Spleen (tissue), 11 donors: ENCODE measurements around the gene MARCHF10. TPM values are rescaled to one million over a fixed set of nuclear protein-coding genes. Genes with fewer than 3 reads are reported as not detected.

Source experiments
- DNase-seq: peaks from one replicate; pipeline ENCODE4 v3.0.0-alpha.2; 2020
- H3K27ac ChIP-seq, 8 donors: fragments of 200-600 bp; sonication (generic) in 7 of 8; 1 replicate in 4 of 8; 2 replicates in 4 of 8; pipeline versions ENCODE4 v1.5.0 to v1.8.0; 2016 to 2021; ENCODE audit warnings: inconsistent platforms in 4 of 8, mild to moderate bottlenecking in 4 of 8, moderate library complexity in 1 of 8
- H3K27me3 ChIP-seq, 7 donors: fragments of 200-600 bp; sonication (generic) in 6 of 7; replicated peaks in 1 of 7; 1 replicate in 4 of 7; 2 replicates in 3 of 7; pipeline versions ENCODE4 v1.5.0 to v1.8.0; 2016 to 2021; ENCODE audit warnings: inconsistent platforms in 3 of 7, mild to moderate bottlenecking in 1 of 7
- H3K36me3 ChIP-seq, 6 donors: fragments of 200-600 bp; sonication (generic) in 5 of 6; 1 replicate in 4 of 6; 2 replicates in 2 of 6; pipeline versions ENCODE4 v1.5.0 to v1.8.0; 2016 to 2021; ENCODE audit warnings: inconsistent platforms in 2 of 6
- H3K4me1 ChIP-seq, 6 donors: fragments of 200-600 bp; sonication (generic) in 5 of 6; 1 replicate in 3 of 6; 2 replicates in 3 of 6; pipeline versions ENCODE4 v1.5.0 to v1.8.0; 2016 to 2021; ENCODE audit warnings: inconsistent platforms in 3 of 6
- H3K4me3 ChIP-seq, 8 donors: fragments of 200-600 bp; sonication (generic) in 7 of 8; 1 replicate in 4 of 8; 2 replicates in 4 of 8; pipeline versions ENCODE4 v1.5.0 to v1.8.0; 2016 to 2021; ENCODE audit warnings: inconsistent platforms in 4 of 8, mild to moderate bottlenecking in 4 of 8, moderate library complexity in 2 of 8
- H3K9me3 ChIP-seq, 8 donors: fragments of 200-600 bp; sonication (generic) in 7 of 8; 1 replicate in 4 of 8; 2 replicates in 4 of 8; pipeline versions ENCODE4 v1.5.0 to v1.8.0; 2016 to 2021; ENCODE audit warnings: inconsistent platforms in 4 of 8
- POLR2A ChIP-seq, 3 donors: fragments of 450-650 bp; IDR thresholded peaks; one replicate each; pipeline ENCODE4 v1.5.1; 2017; ENCODE audit warnings: antibody characterized with exemption in 3 of 3, mild to moderate bottlenecking in 1 of 3
- POLR2AphosphoS5 ChIP-seq, 3 donors: sonication (generic); formaldehyde crosslinking; IDR thresholded peaks; one replicate each; pipeline ENCODE4 v1.5.1; 2017; ENCODE audit warnings: antibody characterized with exemption in 3 of 3
- WGBS, 5 donors: extraction: QIAGEN DNeasy Blood & Tissue Kit in 3 of 5; methylation state at CpG; one replicate each; pipeline versions ENCODE4 v1.1.5 to v1.1.7; 2013 to 2018; 5-methylcytosine and 5-hydroxymethylcytosine counted together
- intact Hi-C: fragments of 100-400 bp; cut with DNase I; formaldehyde crosslinking; loops from one replicate; pipeline ENCODE4 v1.15.0; 2023; ENCODE audit warnings: low total_unique reads
- polyA plus RNA-seq, 3 donors: library from polyadenylated mRNA; stranded (reverse); fragments of 200-250 nt; gene quantifications; one replicate each; pipeline ENCODE4 v1.2.1, GENCODE V29; 2013
- total RNA-seq, 7 donors: library from RNA; depleted of rRNA in 3 of 7; stranded (reverse); fragments of >200 nt in 3 of 7; fragmentation: NEBNext Ultra II Directional in 4 of 7; extraction: Animal tissue kit (Norgen Biotek cat#: 25700) in 4 of 7; gene quantifications; one replicate each; pipeline versions ENCODE4 v1.1.0 to v1.2.1, GENCODE V29; 2016 to 2021
- TF ChIP-seq, protein P1 (sequence below), 11 experiments: fragments of 200-600 bp in 7 of 11; fragments of 450-650 bp in 4 of 11; sonication (generic) in 4 of 11; IDR thresholded peaks in 8 of 11; conservative IDR thresholded peaks in 3 of 11; 1 replicate in 7 of 11; 2 replicates in 4 of 11; pipeline versions ENCODE4 v1.4.0 to v1.8.0; 2016 to 2021; ENCODE audit warnings: antibody characterized with exemption in 11 of 11, inconsistent platforms in 4 of 11, mild to moderate bottlenecking in 1 of 11
- donor health status: healthy with polysubstance abuse.
- donor health status: DM: no; HTN: no; CAD: no; lungs with moderate emphysema.
- donor health status: DM: no; HTN: no; CAD: no.
- donor health status: Bipolar disorder and iron deficiency.
- donor health status: healthy.
- donor health status: DM: no; HTN: no; CAD: no.
- donor health status: DM: yes; HTN: yes; CAD: no.

The MARCHF10 gene
- total and polyA plus RNA-seq, 10 donors: 0.15 to 0.32 (median 0.26) TPM; not detected in 7

DNA sequence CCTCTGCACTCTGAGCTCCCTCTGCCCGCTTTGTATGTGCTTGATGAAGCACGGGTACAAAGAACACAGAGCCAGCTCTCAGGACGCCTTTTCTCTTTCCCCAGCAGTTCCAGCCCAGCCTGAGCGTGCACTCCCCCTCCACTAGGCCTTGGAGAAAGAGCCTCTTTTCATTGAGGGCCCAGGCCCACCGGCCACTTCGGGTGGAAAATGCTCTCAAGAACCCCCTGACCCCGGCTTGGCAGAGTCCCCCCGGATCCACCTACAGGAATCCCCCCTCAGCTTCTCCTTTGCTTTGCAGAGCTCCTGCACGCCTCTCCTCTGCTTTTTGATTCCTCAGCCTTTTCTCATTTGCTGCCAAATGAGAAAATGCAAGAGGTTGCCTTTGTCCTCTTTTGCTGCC lies 150.4 kb downstream of the MARCHF10 start:
- 84 to 92% (median 89%) methylated on average over 9 of the region's 9 CpGs for WGBS, 5 donors
- Histone ChIP-seq H3K4me1 (peaks cover 13 to 38% (median 21%) of the 10 kb centered on the region in 6 donors), H3K9me3 (peaks cover 0 to 14% (median 11%) of the 10 kb centered on the region in 8 donors), H3K36me3 (no peaks in the 10 kb centered on the region), H3K27ac (no peak overlapping the region), H3K27me3 (peaks cover 0 to 47% (median 5%) of the 10 kb centered on the region in 7 donors), H3K4me3 (no peak overlapping the region)
- no peak for DNase-seq
- TF ChIP-seq, protein P1, sequence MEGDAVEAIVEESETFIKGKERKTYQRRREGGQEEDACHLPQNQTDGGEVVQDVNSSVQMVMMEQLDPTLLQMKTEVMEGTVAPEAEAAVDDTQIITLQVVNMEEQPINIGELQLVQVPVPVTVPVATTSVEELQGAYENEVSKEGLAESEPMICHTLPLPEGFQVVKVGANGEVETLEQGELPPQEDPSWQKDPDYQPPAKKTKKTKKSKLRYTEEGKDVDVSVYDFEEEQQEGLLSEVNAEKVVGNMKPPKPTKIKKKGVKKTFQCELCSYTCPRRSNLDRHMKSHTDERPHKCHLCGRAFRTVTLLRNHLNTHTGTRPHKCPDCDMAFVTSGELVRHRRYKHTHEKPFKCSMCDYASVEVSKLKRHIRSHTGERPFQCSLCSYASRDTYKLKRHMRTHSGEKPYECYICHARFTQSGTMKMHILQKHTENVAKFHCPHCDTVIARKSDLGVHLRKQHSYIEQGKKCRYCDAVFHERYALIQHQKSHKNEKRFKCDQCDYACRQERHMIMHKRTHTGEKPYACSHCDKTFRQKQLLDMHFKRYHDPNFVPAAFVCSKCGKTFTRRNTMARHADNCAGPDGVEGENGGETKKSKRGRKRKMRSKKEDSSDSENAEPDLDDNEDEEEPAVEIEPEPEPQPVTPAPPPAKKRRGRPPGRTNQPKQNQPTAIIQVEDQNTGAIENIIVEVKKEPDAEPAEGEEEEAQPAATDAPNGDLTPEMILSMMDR (IDR thresholded peaks at IDR 0.05 in 8 of 11, conservative IDR thresholded peaks at IDR 0.05 in 3 of 11): no peak
- TF ChIP-seq POLR2AphosphoS5 (IDR thresholded peaks at IDR 0.05) (no peak), POLR2A (IDR thresholded peaks at IDR 0.05) (no peak)
- intact Hi-C loops: no loop called here

DNA sequence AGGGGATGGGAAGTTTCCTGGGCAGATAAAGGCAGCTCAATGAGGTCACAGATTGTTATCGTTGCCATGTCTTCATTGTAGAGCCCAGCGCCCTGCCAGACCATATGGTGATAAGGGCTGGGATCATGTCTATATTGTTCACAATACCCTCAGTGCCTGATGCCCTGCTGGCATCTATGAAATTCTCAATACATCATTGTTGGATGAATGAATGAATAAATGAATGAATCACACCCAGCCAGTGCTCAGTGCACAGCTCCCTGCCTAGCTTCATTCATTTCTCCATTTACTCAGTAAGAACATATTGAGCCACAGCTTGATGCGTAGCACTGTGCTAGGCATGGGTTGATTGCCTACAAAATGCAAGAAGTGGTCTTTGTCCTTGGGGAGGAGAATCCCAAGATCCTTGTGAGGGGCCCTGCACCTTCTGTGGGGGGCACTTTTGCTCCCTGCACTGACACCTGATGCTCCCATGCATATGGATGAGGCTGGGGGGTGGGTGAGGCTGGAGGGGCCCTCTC lies 150.9 kb downstream of the MARCHF10 start:
- H3K36me3 ChIP-seq: no peaks in the 10 kb centered on the region
- 85 to 97% (median 88%) methylated on average over 3 of the region's 3 CpGs for WGBS, 5 donors
- no peak overlapping the region for H3K27ac ChIP-seq
- TF ChIP-seq, protein P1 (IDR thresholded peaks at IDR 0.05 in 8 of 11, conservative IDR thresholded peaks at IDR 0.05 in 3 of 11): no peak
- TF ChIP-seq POLR2AphosphoS5 (IDR thresholded peaks at IDR 0.05) (no peak), POLR2A (IDR thresholded peaks at IDR 0.05) (no peak)
- H3K27me3 ChIP-seq: peaks cover 0 to 52% (median 6%) of the 10 kb centered on the region in 7 donors
- DNase-seq: no peak
- peaks cover 0 to 14% (median 11%) of the 10 kb centered on the region in 8 donors for H3K9me3 ChIP-seq
- H3K4me1 ChIP-seq: peaks cover 14 to 42% (median 26%) of the 10 kb centered on the region in 6 donors
- H3K4me3 ChIP-seq: no peak overlapping the region
- intact Hi-C loops: no loop called here

DNA sequence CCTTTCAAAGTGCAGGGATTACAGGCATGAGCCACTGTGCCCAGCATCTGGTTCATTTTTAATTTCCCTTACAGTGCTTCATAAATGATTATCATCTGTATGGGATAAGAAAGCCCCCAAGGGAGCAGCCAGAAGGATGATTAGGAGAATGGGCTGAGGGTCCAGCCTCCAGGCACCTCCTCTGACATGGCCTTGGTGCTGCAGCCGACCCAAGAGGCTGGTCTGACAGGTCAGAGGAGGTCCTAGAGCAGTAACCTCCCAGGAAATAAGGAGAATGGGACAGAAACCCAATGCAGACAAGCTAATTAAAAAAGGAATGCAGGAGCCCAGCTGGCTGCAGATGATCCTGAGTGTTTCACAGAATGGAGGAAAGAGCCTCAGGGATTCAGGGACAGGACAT lies 151.7 kb downstream of the MARCHF10 start:
- intact Hi-C loops: no loop called here

DNA sequence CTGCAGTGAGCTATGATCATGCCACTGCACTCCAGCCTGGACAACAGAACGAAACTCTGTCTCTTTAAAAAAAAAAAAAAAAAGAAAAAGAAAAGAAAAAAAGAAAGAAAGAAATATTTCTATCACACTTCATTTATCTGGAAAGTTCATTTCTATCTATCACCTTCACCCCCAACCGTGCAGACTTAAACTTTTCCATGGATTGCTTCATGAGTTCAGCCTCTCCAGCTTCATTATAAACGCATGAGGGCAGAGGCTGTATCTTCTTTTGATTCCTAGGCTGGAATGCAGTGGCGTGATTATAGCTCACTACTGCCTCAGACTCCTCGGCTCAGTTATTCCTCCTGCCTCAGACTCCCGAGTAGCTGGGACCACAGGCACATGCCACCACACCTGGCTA lies 152.5 kb downstream of the MARCHF10 start:
- TF ChIP-seq, protein P1 (IDR thresholded peaks at IDR 0.05 in 8 of 11, conservative IDR thresholded peaks at IDR 0.05 in 3 of 11): no peak
- no peak for TF ChIP-seq POLR2AphosphoS5 (IDR thresholded peaks at IDR 0.05)
- no peak for TF ChIP-seq POLR2A (IDR thresholded peaks at IDR 0.05)
- H3K4me3 ChIP-seq: no peak overlapping the region
- H3K36me3 ChIP-seq: no peaks in the 10 kb centered on the region
- DNase-seq: no peak
- no peak overlapping the region for H3K27ac ChIP-seq
- H3K27me3 ChIP-seq: peaks cover 0 to 55% (median 6%) of the 10 kb centered on the region in 7 donors
- peaks cover 14 to 50% (median 30%) of the 10 kb centered on the region in 6 donors for H3K4me1 ChIP-seq
- 77 to 91% (median 88%) methylated on average over 6 of the region's 6 CpGs for WGBS, 5 donors
- peaks cover 0 to 7% (median 5%) of the 10 kb centered on the region in 8 donors for H3K9me3 ChIP-seq
- intact Hi-C loops: no loop called here

More for the DNA sequence above, 151.7 kb downstream of the MARCHF10 start:
- Histone ChIP-seq H3K9me3 (peaks cover 0 to 14% (median 11%) of the 10 kb centered on the region in 8 donors), H3K27ac (no peak overlapping the region), H3K4me1 (peaks cover 14 to 50% (median 30%) of the 10 kb centered on the region in 6 donors), H3K27me3 (peaks cover 0 to 55% (median 6%) of the 10 kb centered on the region in 7 donors), H3K36me3 (no peaks in the 10 kb centered on the region), H3K4me3 (no peak overlapping the region)
- TF ChIP-seq POLR2AphosphoS5 (IDR thresholded peaks at IDR 0.05) (no peak), POLR2A (IDR thresholded peaks at IDR 0.05) (no peak)
- TF ChIP-seq, protein P1 (IDR thresholded peaks at IDR 0.05 in 8 of 11, conservative IDR thresholded peaks at IDR 0.05 in 3 of 11): no peak
- no peak for DNase-seq
- 64 to 90% (median 70%) methylated on average over 1 of the region's 1 CpG for WGBS, 5 donors
